Measurements from ENCODE around the gene STAB2.

STAB2 gene

DNA sequence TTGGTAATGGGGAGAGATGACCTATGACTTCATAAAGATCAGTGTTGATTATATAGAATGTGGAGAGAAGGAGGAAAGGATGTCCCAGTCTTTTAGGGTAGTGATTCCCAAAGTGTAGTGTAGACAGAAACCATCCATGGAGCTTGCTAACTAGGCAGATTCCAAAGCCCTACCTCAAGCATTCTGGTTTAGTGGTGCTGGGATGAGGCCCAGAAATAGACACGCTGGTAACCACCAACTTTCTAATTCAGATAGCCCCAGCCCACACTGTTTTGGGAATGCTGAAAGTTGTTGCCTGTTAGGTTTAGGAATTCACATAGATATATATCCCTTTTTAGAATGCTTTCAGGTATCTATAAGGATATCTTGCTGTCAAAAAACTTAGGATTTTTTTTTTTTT, 69.2 kb downstream of the STAB2 start:
- TF ChIP-seq, protein P1, sequence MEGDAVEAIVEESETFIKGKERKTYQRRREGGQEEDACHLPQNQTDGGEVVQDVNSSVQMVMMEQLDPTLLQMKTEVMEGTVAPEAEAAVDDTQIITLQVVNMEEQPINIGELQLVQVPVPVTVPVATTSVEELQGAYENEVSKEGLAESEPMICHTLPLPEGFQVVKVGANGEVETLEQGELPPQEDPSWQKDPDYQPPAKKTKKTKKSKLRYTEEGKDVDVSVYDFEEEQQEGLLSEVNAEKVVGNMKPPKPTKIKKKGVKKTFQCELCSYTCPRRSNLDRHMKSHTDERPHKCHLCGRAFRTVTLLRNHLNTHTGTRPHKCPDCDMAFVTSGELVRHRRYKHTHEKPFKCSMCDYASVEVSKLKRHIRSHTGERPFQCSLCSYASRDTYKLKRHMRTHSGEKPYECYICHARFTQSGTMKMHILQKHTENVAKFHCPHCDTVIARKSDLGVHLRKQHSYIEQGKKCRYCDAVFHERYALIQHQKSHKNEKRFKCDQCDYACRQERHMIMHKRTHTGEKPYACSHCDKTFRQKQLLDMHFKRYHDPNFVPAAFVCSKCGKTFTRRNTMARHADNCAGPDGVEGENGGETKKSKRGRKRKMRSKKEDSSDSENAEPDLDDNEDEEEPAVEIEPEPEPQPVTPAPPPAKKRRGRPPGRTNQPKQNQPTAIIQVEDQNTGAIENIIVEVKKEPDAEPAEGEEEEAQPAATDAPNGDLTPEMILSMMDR (IDR thresholded peaks at IDR 0.05) = no peak

DNA sequence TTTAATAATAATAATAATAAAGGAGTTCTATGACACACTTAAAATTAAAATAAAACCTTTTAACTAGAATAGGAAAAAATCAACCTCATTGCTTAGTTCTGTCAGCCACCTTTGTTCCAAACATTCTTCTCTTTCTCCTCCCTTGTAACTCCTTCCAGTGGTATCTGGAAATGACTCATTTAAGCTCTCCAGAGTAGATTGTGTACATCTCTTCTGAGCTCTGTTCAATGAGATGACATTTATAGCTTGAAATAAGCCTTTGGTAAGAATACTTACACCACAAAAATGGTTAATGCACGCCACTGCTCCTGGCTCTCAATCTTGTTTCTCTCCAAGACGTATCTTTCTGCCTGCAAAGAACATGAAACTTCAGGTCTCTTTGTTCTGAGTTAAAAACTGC, 70.3 kb downstream of the STAB2 start:
- TF ChIP-seq, protein P1 (IDR thresholded peaks at IDR 0.05) = no peak

DNA sequence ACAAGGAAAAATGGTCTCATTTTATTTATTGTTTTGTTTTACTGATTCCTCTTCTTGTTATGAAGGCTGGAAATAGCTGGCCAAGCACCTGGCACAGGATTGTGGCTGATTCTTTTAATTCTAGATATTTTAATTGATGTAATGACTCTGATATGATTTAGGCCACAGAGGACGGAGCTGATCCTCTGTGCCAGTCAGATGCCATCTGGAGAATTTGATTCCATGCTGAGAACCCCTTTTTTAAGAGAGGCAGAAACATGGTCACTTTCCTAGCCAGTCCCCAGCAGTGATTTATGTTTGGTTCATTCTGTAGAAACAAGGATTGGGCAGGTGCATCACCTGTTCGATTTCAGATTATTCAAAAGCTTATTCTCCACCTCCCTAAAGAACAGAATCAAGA, 77.6 kb downstream of the STAB2 start:
- TF ChIP-seq, protein P1 (IDR thresholded peaks at IDR 0.05) = no peak

DNA sequence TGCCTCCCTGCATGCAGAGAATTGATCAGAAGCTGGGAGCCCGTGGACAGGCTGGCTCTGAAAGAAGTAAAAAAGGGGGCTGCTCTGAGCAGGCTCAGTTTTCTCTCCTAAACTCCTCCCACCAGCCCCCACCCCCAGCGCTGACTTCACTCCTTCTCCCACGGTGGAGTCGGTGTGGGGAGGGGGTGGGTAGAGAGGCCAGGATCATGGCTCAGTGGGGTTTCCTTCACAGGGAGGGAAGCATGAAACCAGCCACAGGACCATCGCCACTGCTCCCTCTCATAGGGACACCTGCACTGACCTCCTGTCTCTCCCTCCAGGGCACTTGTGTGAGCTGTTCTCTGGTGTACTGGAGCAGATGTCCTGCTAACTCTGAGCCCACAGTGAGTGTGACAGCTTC, 78.9 kb downstream of the STAB2 start:
- TF ChIP-seq, protein P1 (IDR thresholded peaks at IDR 0.05) = no peak

DNA sequence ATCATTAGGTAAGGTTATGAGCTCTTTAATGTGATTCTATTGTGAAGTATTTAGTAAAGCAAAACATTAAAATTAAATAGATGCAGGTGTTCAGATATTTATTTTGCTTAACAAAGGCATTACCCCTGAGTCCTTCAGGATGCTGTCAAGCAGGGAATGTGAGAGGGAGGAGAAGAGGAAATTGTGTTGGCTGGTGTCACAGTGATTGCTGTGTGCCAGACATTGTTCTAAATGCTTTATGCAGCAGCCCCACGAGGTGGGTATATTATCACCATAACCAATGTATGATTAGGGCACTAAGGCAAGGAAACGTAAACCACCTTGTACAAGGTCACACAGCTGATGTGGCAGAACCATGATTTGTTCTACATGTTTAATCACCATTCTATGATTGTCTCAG, 80.1 kb downstream of the STAB2 start:
- TF ChIP-seq, protein P1 (IDR thresholded peaks at IDR 0.05) = no peak

DNA sequence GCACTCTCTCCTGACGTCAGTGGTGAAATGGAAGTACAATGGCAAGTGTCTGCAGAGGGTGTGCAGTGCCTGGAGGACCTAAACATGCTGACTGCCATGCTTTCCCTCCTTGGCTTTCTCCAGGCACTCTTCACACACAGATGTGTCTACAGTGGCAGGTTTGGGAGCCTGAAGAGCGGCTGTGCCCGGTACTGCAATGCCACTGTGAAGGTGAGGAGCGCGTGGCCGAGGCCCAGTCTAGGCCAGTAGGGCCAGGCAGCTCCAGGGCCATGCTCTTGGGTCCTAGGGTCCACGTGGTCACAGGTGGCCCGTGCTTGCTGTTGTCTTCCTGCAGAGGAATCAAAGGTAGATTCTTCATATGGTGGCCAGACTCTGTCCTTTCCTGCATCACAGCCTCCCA, 81.4 kb downstream of the STAB2 start:
- TF ChIP-seq, protein P1 (IDR thresholded peaks at IDR 0.05) = no peak

DNA sequence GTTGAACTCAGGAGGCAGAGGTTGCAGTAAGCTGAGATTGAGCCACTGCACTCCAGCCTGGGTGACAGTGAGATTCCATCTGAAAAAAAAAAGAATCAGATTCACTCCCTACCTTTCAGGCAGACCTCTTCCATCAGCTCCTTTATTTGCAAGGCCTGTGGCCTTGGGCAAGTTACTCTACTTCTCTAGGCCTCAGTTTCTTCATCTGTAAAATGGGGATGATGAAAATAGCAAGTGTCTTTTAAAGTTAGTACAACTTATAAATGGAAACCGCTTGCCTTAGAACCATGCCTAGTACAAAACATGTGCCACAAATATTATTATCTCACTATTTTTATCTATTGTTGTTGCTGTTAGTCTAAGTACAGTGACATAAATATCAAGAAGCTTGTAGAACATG, 84.3 kb downstream of the STAB2 start:
- TF ChIP-seq, protein P1 (IDR thresholded peaks at IDR 0.05) = no peak

DNA sequence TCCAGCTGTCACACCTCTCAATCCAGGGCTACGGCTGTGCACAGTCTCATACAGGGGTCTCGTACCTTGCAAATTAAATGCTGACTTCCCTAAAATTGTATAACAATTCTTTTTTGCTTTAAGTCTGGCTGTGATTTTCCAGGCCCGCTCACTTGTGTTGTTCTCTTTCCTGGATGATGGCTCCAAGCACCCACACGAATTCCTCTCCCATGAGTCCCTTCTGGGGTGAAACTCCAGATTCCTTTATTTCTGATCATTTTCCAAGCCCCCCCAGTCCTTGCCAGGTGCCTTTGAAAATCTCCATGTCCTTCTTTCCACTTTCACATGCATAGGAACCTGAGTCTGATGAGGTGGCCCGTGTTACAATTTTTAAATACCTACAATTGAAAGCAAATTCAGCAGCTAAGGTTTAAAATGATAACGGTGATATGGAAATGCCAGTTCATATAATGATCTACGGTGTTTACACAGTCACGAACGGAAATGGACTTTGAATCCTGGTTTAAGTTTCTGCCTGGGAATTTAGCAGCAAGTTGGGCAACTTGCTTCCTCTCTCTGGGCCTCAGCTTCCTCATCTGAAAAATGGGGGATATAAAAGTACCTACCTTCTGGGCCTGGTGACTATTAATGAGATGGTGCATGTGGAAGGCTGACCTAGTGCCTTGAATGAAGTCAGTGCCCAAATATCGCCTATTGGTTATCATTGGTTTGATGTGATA, 85.5 kb downstream of the STAB2 start:
- TF ChIP-seq, protein P1 (IDR thresholded peaks at IDR 0.05) = no peak

Measured in LNCAP (cell line).